Measurements from ENCODE around the gene ERCC4.

ERCC4 gene

DNA sequence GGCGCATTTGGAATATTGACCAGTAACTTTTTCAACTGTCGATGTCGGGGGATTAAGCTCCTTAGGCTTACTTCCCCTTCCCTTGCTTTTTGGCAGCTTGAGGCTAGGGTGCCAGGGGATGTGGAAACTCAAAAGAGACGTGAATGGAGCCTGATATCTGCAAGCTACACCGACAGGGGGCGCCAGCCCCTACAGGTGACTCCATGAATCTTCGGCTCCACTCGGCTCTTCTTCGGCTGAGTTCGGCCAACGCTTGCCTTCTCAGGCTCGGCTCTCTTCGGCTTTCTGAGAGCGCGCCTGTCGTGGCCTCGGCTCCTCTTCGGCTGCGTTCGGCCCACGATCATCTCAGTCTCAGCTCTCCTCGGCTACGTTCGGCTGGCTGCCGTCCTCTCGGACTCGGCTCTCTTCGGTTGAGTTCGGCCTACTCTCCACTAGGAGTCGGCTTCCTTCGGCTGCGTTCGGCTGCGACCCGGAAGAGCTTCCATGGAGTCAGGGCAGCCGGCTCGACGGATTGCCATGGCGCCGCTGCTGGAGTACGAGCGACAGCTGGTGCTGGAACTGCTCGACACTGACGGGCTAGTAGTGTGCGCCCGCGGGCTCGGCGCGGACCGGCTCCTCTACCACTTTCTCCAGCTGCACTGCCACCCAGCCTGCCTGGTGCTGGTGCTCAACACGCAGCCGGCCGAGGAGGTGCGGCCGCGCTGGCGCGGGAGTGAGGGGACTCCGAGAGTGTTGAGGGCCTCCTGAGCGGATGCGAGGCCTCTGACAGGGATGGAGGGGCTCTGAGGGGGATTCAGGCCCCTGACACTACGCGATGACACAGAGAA, at the start of gene ERCC4:
Gene ERCC4 (plus strand): TSS at position 472 of the 827 bp plus-strand sequence. CDS start 12 bp downstream, at position 484.
- peaks cover 4% of the 10 kb centered on the region for H3K36me3 Mint-ChIP-seq (ENCODE audit: low read depth)
- H3K4me1 Mint-ChIP-seq: peaks cover 25% of the 10 kb centered on the region
- H3K9me3 Mint-ChIP-seq: no peaks in the 10 kb centered on the region
- peak within 1 kb of the TSS; percentile 75 to 99 (median 95) for H3K4me3 Mint-ChIP-seq
- TF ChIP-seq, protein P1, sequence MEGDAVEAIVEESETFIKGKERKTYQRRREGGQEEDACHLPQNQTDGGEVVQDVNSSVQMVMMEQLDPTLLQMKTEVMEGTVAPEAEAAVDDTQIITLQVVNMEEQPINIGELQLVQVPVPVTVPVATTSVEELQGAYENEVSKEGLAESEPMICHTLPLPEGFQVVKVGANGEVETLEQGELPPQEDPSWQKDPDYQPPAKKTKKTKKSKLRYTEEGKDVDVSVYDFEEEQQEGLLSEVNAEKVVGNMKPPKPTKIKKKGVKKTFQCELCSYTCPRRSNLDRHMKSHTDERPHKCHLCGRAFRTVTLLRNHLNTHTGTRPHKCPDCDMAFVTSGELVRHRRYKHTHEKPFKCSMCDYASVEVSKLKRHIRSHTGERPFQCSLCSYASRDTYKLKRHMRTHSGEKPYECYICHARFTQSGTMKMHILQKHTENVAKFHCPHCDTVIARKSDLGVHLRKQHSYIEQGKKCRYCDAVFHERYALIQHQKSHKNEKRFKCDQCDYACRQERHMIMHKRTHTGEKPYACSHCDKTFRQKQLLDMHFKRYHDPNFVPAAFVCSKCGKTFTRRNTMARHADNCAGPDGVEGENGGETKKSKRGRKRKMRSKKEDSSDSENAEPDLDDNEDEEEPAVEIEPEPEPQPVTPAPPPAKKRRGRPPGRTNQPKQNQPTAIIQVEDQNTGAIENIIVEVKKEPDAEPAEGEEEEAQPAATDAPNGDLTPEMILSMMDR (IDR thresholded peaks at IDR 0.05; ENCODE audit: unreplicated experiment in 3 of 3): peak; percentile 96 to 97 (median 96)
- H3K27ac Mint-ChIP-seq: peak within 1 kb of the TSS; percentile 20 to 71 (median 31)
- H3K27me3 Mint-ChIP-seq (ENCODE audit: low read depth): no peaks in the 10 kb centered on the region

- Mint-ChIP-seq H3K27me3 (ENCODE audit: low read depth) (peaks cover 25% of the 10 kb centered on the region), H3K36me3 (ENCODE audit: low read depth) (no peaks in the 10 kb centered on the region), H3K4me3 (no peak overlapping the region), H3K4me1 (no peaks in the 10 kb centered on the region), H3K27ac (no peak overlapping the region), H3K9me3 (peaks cover 4% of the 10 kb centered on the region)
- TF ChIP-seq, protein P1 (IDR thresholded peaks at IDR 0.05; ENCODE audit: unreplicated experiment in 3 of 3): peak; percentile 40 to 66 (median 44)
Measured at GRCh38 chr16:13873835-13874438, 46.0 kb upstream of the ERCC4 start.

DNA sequence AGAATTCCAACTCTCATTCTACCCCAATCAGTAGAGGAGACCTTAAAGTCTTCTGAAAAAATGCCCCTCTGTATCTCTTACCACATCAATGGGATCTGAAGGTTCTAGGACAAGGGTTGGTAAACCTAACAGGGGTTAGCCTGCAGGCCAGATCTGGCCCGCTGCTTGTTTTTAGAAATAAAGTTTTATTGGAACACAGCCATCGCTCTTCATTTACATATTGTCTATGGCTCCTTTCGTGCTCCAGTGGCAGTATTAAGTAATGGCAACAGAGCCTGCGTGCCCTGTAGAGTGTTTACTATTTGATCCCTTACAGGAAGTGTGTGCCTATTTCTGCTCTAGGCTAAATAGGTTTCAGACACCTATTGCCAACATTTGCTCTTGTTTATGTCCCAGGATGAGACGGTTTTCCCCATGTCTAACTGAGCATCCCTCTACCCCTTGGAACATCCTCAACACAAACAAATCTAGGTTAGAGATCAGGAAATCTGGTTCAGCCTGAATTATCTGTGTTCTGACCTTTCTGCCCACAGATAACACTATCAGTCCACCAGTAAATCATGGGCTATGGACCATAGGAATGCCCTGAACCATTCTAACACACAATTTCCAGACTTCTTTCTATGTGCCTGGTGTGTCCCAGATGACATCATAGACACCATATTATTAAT, 44.2 kb upstream of the ERCC4 start:
- Mint-ChIP-seq H3K4me3 (no peak overlapping the region), H3K27ac (no peak overlapping the region), H3K9me3 (no peaks in the 10 kb centered on the region), H3K4me1 (no peaks in the 10 kb centered on the region), H3K27me3 (ENCODE audit: low read depth) (peaks cover 21% of the 10 kb centered on the region), H3K36me3 (ENCODE audit: low read depth) (no peaks in the 10 kb centered on the region)
- TF ChIP-seq, protein P1 (IDR thresholded peaks at IDR 0.05; ENCODE audit: unreplicated experiment in 3 of 3): no peak

DNA sequence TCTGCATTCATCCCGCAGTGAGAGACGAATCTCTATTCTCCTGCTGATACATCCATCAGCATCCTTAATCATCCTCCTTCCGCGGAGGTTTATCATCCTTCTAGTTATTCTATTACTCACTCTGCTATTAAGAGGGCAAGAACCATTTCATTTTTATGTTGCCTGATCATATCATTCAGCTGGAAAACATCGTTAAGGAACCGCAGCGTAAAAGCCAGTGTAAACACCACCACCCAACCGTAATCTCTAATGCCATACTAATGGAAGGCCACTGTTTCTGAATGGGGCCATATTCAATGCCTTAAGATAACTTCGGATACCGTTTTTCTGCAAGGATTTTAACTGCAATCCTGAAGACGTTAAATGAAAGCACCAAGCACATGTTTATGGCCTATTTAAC, 36.7 kb upstream of the ERCC4 start:
- H3K4me3 Mint-ChIP-seq: no peak overlapping the region

GRCh38 chr16:13883881-13884280, 36.1 kb upstream of the ERCC4 start:
- TF ChIP-seq, protein P1 (IDR thresholded peaks at IDR 0.05; ENCODE audit: unreplicated experiment in 3 of 3): no peak
- no peak overlapping the region for H3K27ac Mint-ChIP-seq
- peaks cover 13% of the 10 kb centered on the region for H3K27me3 Mint-ChIP-seq (ENCODE audit: low read depth)
- no peaks in the 10 kb centered on the region for H3K4me1 Mint-ChIP-seq
- H3K4me3 Mint-ChIP-seq: no peak overlapping the region
- H3K9me3 Mint-ChIP-seq: peaks cover 14% of the 10 kb centered on the region
- no peaks in the 10 kb centered on the region for H3K36me3 Mint-ChIP-seq (ENCODE audit: low read depth)

More for the DNA sequence above, 36.7 kb upstream of the ERCC4 start:
- H3K9me3 Mint-ChIP-seq: peaks cover 11% of the 10 kb centered on the region
- TF ChIP-seq, protein P1 (IDR thresholded peaks at IDR 0.05; ENCODE audit: unreplicated experiment in 3 of 3): no peak
- no peaks in the 10 kb centered on the region for H3K4me1 Mint-ChIP-seq
- H3K36me3 Mint-ChIP-seq (ENCODE audit: low read depth): no peaks in the 10 kb centered on the region
- H3K27me3 Mint-ChIP-seq (ENCODE audit: low read depth): peaks cover 13% of the 10 kb centered on the region
- H3K27ac Mint-ChIP-seq: no peak overlapping the region

All from nephron (organoid).